GM12878 (cell line): ENCODE data around the gene ADM.

Experiments used
- CTCF ChIP-seq, 3 experiments: IDR thresholded peaks in 2 of 3; conservative IDR thresholded peaks in 1 of 3; 2 replicates each; pipeline ENCODE4 v1.5.1; 2011; ENCODE audit warnings: low read depth in 3 of 3, low read length in 3 of 3, mild to moderate bottlenecking in 3 of 3, control low read depth in 2 of 3, moderate library complexity in 2 of 3, inconsistent platforms in 1 of 3, mixed read lengths in 1 of 3; ENCODE audit not compliant: control insufficient read depth in 2 of 3, insufficient read depth in 1 of 3; ENCODE audit errors: extremely low read depth in 1 of 3
- MAX ChIP-seq: IDR thresholded peaks from 2 replicates; pipeline ENCODE4 v1.6.1; 2012; ENCODE audit warnings: low read depth, low read length, improper control_type of control experiment

- TF ChIP-seq MAX (no peak), CTCF (IDR thresholded peaks at IDR 0.05 in 2 of 3, conservative IDR thresholded peaks at IDR 0.05 in 1 of 3; ENCODE audit: control insufficient read depth in 2 of 3, extremely low read depth in 1 of 3, insufficient read depth in 1 of 3, low read depth in 3 of 3, low read length in 3 of 3) (no peak)
Observed at GRCh38 chr11:10348650-10349280, 43.9 kb downstream of the ADM start.
